ENCODE measurements around the gene LGI2. TPM values are rescaled to one million over a fixed set of nuclear protein-coding genes. Genes with fewer than 3 reads are reported as not detected.

Gene LGI2
- total and polyA plus RNA-seq, 9 of the 15 experiments (the other 6 are each of a cell fraction or from before 2014, with no cell fraction given): 0.03 to 0.07 TPM; not detected in 7

DNA sequence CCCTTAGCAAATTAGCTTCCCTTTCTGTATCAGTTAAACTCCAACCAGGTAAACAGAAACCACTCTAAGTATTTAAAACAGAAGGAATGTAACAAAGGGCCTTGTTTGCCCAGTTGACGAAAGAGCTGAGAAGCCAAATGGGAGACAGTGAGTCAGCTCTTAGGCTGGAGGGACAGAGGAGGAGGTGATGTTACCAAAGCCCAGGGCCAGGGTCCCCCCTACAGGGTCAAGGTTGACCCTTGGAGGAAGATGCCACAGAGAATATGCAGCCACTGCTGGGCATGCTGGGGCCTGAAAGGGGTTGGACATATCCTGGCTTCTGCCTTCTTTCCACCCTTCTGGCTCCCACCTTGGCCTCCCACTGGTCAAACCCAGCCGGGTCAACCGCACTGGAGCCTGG, 38.3 kb upstream of the LGI2 start (continued):
- TF ChIP-seq E2F8 (IDR thresholded peaks at IDR 0.05; ENCODE audit: low read depth, partially characterized antibody) (no peak), FOS (IDR thresholded peaks at IDR 0.05; ENCODE audit: extremely low read depth, insufficient read length) (no peak), BRF1 (IDR thresholded peaks at IDR 0.05; ENCODE audit: borderline replicate concordance, extremely low read depth, insufficient read length) (no peak), TRIM28 (IDR thresholded peaks at IDR 0.05) (no peak), CXXC5 (CRISPR knock-in tag; IDR thresholded peaks at IDR 0.05) (no peak)
- TF ChIP-seq, protein P1, sequence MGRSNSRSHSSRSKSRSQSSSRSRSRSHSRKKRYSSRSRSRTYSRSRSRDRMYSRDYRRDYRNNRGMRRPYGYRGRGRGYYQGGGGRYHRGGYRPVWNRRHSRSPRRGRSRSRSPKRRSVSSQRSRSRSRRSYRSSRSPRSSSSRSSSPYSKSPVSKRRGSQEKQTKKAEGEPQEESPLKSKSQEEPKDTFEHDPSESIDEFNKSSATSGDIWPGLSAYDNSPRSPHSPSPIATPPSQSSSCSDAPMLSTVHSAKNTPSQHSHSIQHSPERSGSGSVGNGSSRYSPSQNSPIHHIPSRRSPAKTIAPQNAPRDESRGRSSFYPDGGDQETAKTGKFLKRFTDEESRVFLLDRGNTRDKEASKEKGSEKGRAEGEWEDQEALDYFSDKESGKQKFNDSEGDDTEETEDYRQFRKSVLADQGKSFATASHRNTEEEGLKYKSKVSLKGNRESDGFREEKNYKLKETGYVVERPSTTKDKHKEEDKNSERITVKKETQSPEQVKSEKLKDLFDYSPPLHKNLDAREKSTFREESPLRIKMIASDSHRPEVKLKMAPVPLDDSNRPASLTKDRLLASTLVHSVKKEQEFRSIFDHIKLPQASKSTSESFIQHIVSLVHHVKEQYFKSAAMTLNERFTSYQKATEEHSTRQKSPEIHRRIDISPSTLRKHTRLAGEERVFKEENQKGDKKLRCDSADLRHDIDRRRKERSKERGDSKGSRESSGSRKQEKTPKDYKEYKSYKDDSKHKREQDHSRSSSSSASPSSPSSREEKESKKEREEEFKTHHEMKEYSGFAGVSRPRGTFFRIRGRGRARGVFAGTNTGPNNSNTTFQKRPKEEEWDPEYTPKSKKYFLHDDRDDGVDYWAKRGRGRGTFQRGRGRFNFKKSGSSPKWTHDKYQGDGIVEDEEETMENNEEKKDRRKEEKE (IDR thresholded peaks at IDR 0.05; ENCODE audit: borderline replicate concordance in 1 of 2, control insufficient read depth in 1 of 2, low read depth in 2 of 2, low read length in 1 of 2): no peak
